HEK293 (cell line): Measurements from ENCODE around the gene PRR15L.

Source experiments
- CTCF ChIA-PET: fragments of 350-600 bp; formaldehyde crosslinking; extraction: SDS; loops from one replicate; lab custom pipeline; 2021; ENCODE audit warnings: antibody characterized with exemption; lab: Yijun Ruan, JAX
- POLR2A ChIA-PET: fragments of 300-600 bp; formaldehyde crosslinking; extraction: SDS; loops from one replicate; lab custom pipeline; 2020; ENCODE audit warnings: antibody characterized with exemption, inconsistent platforms; lab: Yijun Ruan, JAX
- H3K27ac ChIP-seq: fragments of 200-500 bp; sonication (Bioruptor generic); 2 replicates; pipeline ENCODE4 v1.5.1; 2014; ENCODE audit warnings: low read depth, low read length, control low read depth, inconsistent platforms; ENCODE audit errors: extremely low read depth
- H3K36me3 ChIP-seq, 2 experiments: fragments of 200-500 bp in 1 of 2; sonication (Bioruptor generic) in 1 of 2; 1 replicate in 1 of 2; 2 replicates in 1 of 2; pipeline ENCODE4 v1.5.1; 2014 to 2017; ENCODE audit warnings: inconsistent platforms in 2 of 2, low read length in 2 of 2; ENCODE audit not compliant: control insufficient read depth in 2 of 2, insufficient read depth in 1 of 2
- H3K4me1 ChIP-seq: fragments of 200-500 bp; sonication (Bioruptor generic); 2 replicates; pipeline ENCODE4 v1.5.1; 2014; ENCODE audit warnings: mild to moderate bottlenecking, low read length, inconsistent platforms; ENCODE audit not compliant: control insufficient read depth, insufficient read depth
- H3K4me3 ChIP-seq: 2 replicates; pipeline ENCODE4 v1.5.1; 2011; ENCODE audit warnings: low read depth, mild to moderate bottlenecking, control low read depth, low read length, moderate library complexity
- H3K9me3 ChIP-seq: fragments of 200-500 bp; sonication (Bioruptor generic); 2 replicates; pipeline ENCODE4 v1.5.1; 2014; ENCODE audit warnings: low read depth, low read length, inconsistent platforms; ENCODE audit not compliant: control insufficient read depth, insufficient read depth
- BCL11B ChIP-seq: fragments of 450-650 bp; formaldehyde crosslinking; IDR thresholded peaks from 2 replicates; pipeline ENCODE4 v1.5.1; 2016; ENCODE audit warnings: low read depth, missing biosample characterization, missing genetic modification characterization
- PRDM10 ChIP-seq: fragments of 450-650 bp; formaldehyde crosslinking; IDR thresholded peaks from 2 replicates; pipeline ENCODE4 v1.5.1; 2016; ENCODE audit warnings: missing biosample characterization, missing genetic modification characterization
- REPIN1 ChIP-seq: fragments of 450-650 bp; formaldehyde crosslinking; IDR thresholded peaks from 2 replicates; pipeline ENCODE4 v1.5.1; 2017; ENCODE audit warnings: missing biosample characterization, missing genetic modification characterization, low read depth
- ZBTB10 ChIP-seq: fragments of 450-650 bp; formaldehyde crosslinking; IDR thresholded peaks from 2 replicates; pipeline ENCODE4 v1.5.1; 2016; ENCODE audit warnings: missing biosample characterization, missing genetic modification characterization
- ZNF112 ChIP-seq: fragments of 450-650 bp; formaldehyde crosslinking; IDR thresholded peaks from 2 replicates; pipeline ENCODE4 v1.5.0; 2017; ENCODE audit warnings: missing biosample characterization, missing genetic modification characterization
- ZNF514 ChIP-seq: fragments of 450-650 bp; formaldehyde crosslinking; IDR thresholded peaks from 2 replicates; pipeline ENCODE4 v1.5.1; 2016; ENCODE audit warnings: missing biosample characterization, missing genetic modification characterization
- ZNF701 ChIP-seq: fragments of 450-650 bp; formaldehyde crosslinking; IDR thresholded peaks from 2 replicates; pipeline ENCODE4 v1.5.1; 2016; ENCODE audit warnings: missing biosample characterization, missing genetic modification characterization
- ZNF704 ChIP-seq: fragments of 450-650 bp; formaldehyde crosslinking; IDR thresholded peaks from 2 replicates; pipeline ENCODE4 v1.5.1; 2016; ENCODE audit warnings: missing biosample characterization, missing genetic modification characterization
- ZNF776 ChIP-seq: fragments of 450-650 bp; formaldehyde crosslinking; IDR thresholded peaks from 2 replicates; pipeline ENCODE4 v1.5.0; 2017; ENCODE audit warnings: missing biosample characterization, missing genetic modification characterization, borderline replicate concordance
- ZNF837 ChIP-seq: fragments of 450-650 bp; formaldehyde crosslinking; IDR thresholded peaks from 2 replicates; pipeline ENCODE4 v1.5.1; 2016; ENCODE audit warnings: missing biosample characterization, missing genetic modification characterization
- TF ChIP-seq, protein P1 (sequence below): fragments of 450-650 bp; formaldehyde crosslinking; IDR thresholded peaks from 2 replicates; pipeline ENCODE4; 2016; ENCODE audit warnings: missing biosample characterization, missing genetic modification characterization
- TF ChIP-seq, protein P2 (sequence below): fragments of 450-650 bp; formaldehyde crosslinking; IDR thresholded peaks from 2 replicates; pipeline ENCODE4 v1.5.1; 2016; ENCODE audit warnings: missing biosample characterization, missing genetic modification characterization

Gene PRR15L

DNA sequence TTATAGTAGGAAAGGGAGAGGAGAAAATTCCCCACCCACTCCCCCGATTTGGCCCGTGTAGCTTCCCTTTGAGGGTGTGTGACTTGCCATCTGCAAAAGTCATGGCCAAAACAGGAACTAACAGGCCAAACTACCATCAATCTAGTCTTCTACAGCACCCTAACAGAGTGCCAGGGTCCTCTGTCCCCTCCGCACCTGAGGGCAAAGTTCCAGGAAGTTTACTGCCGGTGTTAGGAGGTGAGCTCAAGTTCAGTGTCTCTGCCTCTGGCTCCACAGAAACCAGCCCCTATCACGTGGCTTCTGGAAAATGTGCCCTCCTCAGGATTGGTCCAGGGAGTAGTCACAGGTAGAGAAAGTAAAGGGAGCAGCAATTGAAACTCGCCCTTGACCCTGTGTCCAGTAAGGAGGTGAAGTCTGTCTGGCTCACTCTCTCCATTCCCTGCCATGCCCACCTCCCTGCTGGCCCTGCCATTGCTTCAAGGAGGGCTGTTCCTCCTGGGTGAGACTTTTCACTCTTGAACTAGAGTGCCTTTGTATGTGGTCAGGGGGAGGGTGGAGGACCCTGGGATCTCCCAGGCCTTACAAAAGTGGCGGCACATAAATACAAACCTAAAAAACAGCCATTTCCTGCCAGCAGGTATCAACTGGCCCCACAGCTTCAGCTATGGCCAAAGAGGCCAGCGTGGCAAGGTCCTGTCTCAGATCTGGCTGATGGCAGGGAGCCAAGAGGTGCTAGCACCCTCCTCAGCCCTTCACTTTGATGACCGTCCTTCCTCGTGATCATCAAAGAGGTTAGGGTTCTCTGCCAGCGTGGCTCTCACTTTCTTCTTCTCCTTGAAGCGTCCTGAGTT, 5.3 kb downstream of the PRR15L start:
- Histone ChIP-seq H3K4me1 (peaks cover 10% of the 10 kb centered on the region), H3K27ac (no peak overlapping the region), H3K4me3 (no peak overlapping the region), H3K9me3 (no peaks in the 10 kb centered on the region), H3K36me3 (peaks cover 6 to 51% of the 10 kb centered on the region in 2 experiments; a peak in 2 of 3 replicates)
- ChIA-PET CTCF (interaction anchor here (0.5 to 22.4 kb wide), 9 partner anchors 8 to 110 kb away, joined by 3 to 592 read pairs (median 5); partner anchors contain the start of genes CDK5RAP3, PNPO and SCRN2), POLR2A (interaction anchor here (0.6 to 1.4 kb wide), 2 partner anchors 19 to 302 kb away, joined by 4 read pairs; partner anchors contain the start of gene CDK5RAP3)
- TF ChIP-seq PRDM10 (tag by site-specific recombination) (no peak), ZNF704 (no peak), ZNF112 (no peak)

GRCh38 chr17:47950448-47950847, 7.2 kb downstream of the PRR15L start:
- POLR2A ChIA-PET: interaction anchor here (1.1 to 4.0 kb wide), 5 partner anchors 9 to 119 kb away, joined by 3 to 24 read pairs (median 7); partner anchors contain the start of genes CDK5RAP3, LRRC46, MRPL10 and PNPO
- Histone ChIP-seq H3K36me3 (peaks cover 6 to 67% of the 10 kb centered on the region in 2 experiments; a peak in 2 of 3 replicates), H3K4me1 (peaks cover 2% of the 10 kb centered on the region), H3K27ac (no peak overlapping the region), H3K9me3 (no peaks in the 10 kb centered on the region), H3K4me3 (no peak overlapping the region)
- TF ChIP-seq ZBTB10: no peak
- no peak for TF ChIP-seq ZNF837
- CTCF ChIA-PET: interaction anchor here (0.6 to 22.4 kb wide), 15 partner anchors 8 to 1527 kb away, joined by 3 to 592 read pairs (median 7); partner anchors contain the start of genes CDK5RAP3, PNPO, PRR15L and SCRN2

GRCh38 chr17:47949946-47950345, 7.7 kb downstream of the PRR15L start:
- TF ChIP-seq BCL11B (tag by site-specific recombination) (no peak), ZNF701 (no peak), ZNF776 (tag by site-specific recombination) (no peak), ZNF514 (tag by site-specific recombination) (no peak), REPIN1 (tag by site-specific recombination) (no peak)
- TF ChIP-seq, protein P1, sequence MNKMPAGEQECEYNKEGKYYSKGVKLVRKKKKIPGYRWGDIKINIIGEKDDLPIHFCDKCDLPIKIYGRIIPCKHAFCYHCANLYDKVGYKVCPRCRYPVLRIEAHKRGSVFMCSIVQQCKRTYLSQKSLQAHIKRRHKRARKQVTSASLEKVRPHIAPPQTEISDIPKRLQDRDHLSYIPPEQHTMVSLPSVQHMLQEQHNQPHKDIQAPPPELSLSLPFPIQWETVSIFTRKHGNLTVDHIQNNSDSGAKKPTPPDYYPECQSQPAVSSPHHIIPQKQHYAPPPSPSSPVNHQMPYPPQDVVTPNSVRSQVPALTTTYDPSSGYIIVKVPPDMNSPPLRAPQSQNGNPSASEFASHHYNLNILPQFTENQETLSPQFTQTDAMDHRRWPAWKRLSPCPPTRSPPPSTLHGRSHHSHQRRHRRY (tag by site-specific recombination): no peak
- TF ChIP-seq, protein P2, sequence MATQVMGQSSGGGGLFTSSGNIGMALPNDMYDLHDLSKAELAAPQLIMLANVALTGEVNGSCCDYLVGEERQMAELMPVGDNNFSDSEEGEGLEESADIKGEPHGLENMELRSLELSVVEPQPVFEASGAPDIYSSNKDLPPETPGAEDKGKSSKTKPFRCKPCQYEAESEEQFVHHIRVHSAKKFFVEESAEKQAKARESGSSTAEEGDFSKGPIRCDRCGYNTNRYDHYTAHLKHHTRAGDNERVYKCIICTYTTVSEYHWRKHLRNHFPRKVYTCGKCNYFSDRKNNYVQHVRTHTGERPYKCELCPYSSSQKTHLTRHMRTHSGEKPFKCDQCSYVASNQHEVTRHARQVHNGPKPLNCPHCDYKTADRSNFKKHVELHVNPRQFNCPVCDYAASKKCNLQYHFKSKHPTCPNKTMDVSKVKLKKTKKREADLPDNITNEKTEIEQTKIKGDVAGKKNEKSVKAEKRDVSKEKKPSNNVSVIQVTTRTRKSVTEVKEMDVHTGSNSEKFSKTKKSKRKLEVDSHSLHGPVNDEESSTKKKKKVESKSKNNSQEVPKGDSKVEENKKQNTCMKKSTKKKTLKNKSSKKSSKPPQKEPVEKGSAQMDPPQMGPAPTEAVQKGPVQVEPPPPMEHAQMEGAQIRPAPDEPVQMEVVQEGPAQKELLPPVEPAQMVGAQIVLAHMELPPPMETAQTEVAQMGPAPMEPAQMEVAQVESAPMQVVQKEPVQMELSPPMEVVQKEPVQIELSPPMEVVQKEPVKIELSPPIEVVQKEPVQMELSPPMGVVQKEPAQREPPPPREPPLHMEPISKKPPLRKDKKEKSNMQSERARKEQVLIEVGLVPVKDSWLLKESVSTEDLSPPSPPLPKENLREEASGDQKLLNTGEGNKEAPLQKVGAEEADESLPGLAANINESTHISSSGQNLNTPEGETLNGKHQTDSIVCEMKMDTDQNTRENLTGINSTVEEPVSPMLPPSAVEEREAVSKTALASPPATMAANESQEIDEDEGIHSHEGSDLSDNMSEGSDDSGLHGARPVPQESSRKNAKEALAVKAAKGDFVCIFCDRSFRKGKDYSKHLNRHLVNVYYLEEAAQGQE: no peak
- Histone ChIP-seq H3K9me3 (no peaks in the 10 kb centered on the region), H3K36me3 (peaks cover 6 to 72% of the 10 kb centered on the region in 2 experiments; a peak in 2 of 3 replicates), H3K4me1 (no peaks in the 10 kb centered on the region), H3K27ac (no peak overlapping the region), H3K4me3 (no peak overlapping the region)
- ChIA-PET POLR2A (interaction anchor here (1.1 to 4.0 kb wide), 5 partner anchors 9 to 119 kb away, joined by 3 to 24 read pairs (median 7); partner anchors contain the start of genes CDK5RAP3, LRRC46, MRPL10 and PNPO), CTCF (interaction anchor here (0.6 to 22.4 kb wide), 26 partner anchors 8 to 651 kb away, joined by 3 to 592 read pairs (median 6); partner anchors contain the start of genes CDK5RAP3, PNPO, PRR15L and SCRN2)
